HG03571 (cell line): ENCODE results near the gene PA2G4.
A peak's percentile ranks its signal among the peaks of the same experiment; 100 is the strongest.
"Not testable (repeated sequence)": the region's sequence is repeated elsewhere in the genome, so short reads cannot be mapped to it uniquely, and the experiment has no call there.

Source experiments
- ATAC-seq: cut with Tn5 transposase; IDR thresholded peaks from one replicate; pipeline ENCODE4 v1.9.1; 2021; ENCODE audit not compliant: unreplicated experiment

Gene PA2G4

DNA sequence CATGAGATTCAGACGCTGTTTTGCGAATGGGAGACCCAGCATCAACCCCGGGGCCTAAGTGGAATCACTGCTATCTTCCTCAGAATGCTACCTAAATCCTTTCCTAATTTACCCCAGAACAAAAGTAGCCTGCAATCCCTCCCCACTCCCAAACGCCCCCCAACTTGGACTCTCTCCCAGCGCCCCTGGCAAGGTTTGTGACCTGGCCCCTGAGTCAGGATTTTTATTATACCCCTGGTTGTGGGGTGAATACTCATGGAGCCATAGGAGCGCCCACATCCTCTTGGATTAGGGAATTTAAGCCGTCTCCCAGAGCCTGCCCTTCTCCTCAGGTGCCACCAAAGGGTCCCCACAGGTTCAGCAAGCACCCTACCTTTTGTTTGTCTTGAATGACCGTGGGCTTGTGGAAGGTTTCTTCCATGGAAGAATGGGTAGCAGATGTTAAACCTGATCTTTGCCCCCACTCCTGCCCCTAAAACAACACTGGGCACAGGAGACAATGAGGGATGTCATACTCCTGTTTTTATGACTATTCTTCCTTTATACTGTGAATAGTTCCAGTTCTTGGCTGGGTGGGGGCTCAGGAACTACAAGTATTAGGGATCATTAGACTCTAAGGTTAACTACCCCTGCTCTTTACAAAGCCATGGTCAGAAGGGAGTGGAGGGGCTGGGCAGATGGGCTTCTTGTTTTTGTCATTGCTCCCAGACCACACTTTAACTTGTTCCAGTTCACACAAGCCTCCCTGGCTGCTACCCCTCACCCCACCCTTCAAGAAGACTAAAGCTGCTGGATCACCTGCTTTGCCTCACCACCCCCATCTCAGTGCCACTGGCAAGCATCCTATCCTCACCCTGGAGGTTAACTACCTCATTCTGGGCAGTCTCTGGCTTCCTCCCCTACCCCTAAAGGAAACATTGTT, 48.7 kb downstream of the PA2G4 start:
- no peak for ATAC-seq

DNA sequence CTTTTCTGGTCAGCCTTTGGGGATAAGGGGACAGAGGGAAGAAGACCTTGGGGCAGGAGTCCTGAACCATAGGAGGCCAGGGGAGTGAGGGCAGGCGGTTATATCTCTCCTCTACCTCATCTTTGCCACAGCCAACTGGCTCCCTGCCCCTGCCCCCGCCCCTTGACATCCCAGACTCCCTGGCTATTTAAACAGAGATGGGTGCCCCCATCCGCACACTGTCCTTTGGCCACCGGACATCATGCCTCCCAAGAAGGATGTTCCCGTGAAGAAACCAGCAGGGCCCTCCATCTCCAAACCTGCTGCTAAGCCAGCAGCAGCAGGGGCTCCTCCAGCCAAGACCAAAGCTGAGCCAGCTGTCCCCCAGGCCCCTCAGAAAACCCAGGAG, 49.3 kb downstream of the PA2G4 start:
- ATAC-seq: no peak

DNA sequence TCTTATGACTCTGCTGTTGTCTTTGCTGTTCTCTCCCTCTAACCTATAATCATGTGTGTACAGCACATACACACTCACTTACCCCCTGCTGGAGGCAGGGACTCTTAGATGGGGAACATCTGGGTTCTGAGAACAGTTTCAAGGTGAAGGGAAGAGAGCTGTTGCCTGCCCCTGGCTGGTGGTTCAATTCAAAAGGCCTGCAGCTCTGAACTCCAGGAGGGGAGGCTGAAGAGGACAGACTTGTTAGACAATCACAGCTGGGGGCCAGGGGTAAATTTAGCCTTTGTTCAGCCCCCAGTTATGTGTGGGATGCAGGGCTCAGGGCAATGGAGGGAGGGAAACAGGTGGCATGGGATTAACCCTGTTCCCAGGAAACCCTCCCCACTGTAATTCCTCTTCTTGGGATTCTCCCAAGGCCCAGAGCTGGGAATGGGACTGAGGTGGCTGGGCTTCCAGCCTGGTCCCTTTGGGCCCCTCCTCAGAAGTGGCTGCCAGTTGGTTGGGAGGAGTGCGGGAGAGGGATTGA, 50.0 kb downstream of the PA2G4 start:
- no peak for ATAC-seq

DNA sequence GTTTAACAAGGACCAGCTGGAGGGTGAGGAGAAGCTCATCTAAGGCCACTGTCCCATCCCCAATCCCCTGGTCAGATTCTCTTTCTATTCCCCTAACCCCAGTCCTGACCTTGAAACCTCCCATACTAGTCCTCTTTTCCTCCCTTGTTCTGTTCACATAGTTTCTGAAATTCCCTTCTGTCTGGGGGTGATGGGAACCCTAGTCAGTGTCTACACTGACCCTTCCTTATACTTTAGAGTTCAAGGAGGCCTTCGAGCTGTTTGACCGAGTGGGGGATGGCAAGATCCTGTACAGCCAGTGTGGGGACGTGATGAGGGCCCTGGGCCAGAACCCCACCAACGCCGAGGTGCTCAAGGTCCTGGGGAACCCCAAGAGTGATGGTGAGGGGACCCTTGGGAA, 50.5 kb downstream of the PA2G4 start:
- no peak for ATAC-seq

DNA sequence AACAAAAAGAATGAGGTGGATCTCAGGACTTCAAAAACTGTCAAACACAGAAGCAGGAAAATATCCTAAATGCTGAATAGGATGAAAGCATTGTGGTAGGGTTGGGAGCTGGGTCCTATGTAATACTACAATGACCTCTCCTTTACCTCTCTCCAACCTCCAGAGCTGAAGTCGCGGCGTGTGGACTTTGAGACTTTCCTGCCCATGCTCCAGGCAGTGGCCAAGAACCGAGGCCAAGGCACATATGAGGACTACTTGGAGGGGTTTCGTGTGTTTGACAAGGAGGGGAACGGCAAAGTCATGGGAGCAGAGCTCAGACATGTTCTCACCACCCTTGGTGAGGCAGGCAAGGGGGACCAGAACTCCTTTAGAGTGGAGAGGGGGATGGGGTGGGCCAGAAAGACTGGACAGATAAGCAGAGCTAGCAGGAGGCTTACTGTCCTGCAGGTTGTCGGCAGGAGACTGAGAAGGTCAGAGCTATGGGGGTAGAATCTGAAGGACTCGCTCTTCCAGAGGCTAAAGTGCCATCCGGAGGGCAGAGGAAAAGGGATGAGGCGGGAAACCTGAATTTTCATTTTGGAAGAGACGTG, 51.0 kb downstream of the PA2G4 start:
- ATAC-seq: no peak

DNA sequence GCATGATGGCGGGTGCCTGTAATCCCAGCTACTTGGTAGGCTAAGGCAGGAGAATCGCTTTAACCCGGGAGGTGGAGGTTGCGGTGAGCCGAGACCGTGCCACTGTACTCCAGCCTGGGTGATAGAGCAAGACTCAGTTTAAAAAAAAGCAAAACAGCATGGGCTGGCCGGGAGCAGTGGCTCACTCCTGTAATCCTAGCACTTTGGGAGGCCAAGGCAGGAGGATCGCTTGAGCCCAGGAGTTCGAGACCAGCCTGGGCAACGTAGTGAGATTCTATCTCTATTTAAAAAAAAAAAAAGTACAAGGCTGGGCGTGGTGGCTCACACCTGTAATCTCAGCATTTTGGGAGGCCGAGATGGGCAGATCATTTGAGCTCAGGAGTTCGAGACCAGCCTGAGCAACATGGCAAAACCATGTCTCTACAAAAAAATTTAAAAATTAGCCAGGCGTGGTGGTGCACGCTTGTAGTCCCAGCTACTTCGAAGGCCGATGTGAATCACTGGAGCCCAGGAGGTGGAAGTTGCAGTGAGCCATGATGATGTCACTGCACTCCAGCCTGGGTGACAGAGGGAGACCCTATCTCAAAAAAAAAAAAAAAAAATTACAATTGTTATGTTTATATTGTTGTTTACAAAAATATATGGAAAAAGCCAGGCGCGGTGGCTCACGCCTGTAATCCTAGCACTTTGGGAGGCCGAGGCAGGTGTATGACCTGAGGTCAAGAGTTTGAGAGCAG, 52.3 kb downstream of the PA2G4 start:
- ATAC-seq: not testable (repeated sequence)

DNA sequence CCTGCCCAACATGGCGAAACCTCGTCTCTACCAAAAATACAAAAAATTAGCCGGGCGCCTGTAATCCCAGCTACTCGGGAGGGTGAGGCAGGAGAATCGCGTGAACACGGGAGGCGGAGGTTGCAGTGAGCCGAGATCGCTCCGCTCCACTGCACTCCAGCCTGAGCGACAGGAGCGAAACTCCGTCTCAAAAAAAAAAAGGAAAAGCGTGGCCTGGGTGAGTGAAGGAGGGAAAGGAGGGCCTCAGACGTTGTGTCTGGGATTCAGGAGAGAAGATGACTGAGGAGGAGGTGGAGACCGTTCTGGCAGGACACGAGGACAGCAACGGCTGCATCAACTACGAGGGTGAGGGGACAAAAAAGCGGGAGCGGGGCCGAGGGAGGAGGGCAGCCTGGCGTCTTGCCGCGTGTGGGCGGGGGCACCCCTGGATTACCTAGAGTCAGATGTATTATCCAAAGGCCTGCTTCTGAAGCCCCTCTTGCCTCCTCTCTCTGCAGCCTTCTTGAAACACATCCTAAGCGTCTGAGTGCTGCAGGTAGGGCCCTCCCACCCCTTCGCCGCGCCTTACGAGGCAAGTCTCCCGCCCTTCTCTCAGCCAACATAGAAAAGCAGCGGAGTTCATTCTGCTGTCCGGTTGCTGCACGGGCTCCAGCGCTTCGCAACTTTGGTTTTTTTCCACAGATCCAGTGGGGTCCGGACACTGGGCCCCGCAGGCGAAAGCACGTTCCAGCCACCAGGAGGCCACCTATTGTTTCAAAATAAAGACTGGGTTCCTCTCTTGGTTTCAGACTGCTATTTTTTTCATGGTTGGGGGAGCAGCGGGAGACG, 53.1 kb downstream of the PA2G4 start:
- ATAC-seq: peak; percentile 35

DNA sequence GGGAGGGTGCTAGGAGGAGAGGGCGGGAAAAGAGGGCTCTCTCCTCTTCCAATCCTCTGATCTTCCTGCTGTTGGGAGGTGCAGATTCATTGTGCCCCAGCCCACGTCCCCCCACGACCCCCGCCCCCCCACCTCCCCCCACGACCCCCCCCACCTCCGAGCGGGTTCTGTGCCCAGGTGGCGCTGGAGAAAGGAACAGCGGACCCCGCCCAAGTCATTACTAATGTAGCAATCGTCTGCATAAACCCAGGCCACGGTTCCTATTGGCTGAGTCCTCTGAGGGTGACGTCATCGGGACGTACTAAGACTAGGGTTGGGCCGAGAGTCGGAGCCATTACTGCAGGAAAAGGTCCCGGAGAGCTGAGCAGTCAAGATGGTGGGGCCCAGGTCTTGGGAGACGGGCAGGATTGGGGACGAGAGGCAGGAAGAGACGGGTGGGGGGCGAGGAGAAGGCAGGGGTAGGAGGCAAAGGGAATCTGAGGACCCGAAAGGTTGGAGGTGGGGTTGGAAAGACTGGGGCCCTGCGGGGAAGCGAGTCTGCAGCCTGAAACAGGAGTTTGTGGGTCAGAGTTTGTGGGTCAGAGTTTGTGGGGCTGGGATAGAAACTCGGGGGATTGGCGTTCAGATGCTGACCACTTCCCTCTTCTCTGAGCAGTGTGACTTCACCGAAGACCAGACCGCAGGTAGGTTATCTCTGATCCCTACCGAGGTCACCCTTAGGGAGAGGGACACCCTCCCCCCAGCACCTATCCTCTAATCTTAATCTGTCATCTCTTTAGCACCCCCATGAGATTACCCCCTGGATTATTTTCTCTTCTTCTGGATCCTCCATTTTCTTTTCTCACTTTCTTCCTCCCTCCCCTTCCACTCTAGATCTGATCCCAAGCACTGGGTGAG, 53.9 kb downstream of the PA2G4 start, which contains the start of gene MYL6:
TSS of gene MYL6 (plus strand) at position 331 of the 897 bp plus-strand sequence. CDS start at position 374, 43 bp downstream.
- peak; percentile 73 for ATAC-seq

DNA sequence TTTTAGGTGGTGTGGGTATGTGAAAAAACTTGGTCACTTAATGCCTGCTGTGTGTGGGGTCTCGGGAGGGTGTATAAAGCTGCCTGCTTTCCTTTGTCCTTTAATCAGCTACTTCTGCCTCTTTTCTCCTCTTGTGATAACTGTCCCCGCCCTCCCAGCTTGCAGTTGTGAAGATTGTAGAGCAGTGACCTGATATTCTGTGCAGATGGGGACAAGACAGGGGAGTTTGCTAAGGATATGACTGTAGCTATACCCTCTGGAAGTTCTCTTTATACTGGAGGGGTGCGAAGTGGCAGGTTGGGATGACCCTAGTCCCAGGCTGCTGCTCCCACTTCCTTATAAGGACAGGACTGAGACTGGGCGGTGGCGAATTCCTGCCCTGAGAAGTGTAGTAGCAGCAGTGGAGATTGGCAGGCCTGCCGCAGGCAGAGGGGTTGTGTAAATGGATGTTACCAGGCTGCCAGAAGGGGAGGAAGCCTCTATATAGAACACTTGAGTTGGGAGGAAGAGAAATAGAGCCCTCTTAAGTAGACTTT, 54.6 kb downstream of the PA2G4 start:
- ATAC-seq: no peak

DNA sequence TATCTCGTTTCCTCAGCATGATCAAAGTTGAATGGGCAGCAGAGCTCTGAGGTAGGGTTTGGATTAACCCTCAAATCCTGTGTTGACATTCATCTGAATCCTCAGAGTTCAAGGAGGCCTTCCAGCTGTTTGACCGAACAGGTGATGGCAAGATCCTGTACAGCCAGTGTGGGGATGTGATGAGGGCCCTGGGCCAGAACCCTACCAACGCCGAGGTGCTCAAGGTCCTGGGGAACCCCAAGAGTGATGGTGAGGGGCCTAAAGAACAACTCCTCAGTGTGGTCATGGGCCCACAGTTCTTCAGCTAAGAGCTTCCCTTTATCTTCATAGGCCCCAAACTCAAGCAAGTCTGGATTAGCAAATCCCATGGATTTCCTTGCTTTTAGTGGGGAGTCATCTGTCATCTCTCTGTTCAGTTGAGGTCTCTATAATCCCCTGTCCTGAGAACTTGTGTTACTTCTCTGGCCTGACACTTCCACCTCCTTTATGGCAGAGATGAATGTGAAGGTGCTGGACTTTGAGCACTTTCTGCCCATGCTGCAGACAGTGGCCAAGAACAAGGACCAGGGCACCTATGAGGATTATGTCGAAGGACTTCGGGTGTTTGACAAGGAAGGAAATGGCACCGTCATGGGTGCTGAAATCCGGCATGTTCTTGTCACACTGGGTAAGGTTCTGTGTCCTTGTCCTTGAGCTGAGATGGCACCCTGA, 55.3 kb downstream of the PA2G4 start:
- no peak for ATAC-seq

DNA sequence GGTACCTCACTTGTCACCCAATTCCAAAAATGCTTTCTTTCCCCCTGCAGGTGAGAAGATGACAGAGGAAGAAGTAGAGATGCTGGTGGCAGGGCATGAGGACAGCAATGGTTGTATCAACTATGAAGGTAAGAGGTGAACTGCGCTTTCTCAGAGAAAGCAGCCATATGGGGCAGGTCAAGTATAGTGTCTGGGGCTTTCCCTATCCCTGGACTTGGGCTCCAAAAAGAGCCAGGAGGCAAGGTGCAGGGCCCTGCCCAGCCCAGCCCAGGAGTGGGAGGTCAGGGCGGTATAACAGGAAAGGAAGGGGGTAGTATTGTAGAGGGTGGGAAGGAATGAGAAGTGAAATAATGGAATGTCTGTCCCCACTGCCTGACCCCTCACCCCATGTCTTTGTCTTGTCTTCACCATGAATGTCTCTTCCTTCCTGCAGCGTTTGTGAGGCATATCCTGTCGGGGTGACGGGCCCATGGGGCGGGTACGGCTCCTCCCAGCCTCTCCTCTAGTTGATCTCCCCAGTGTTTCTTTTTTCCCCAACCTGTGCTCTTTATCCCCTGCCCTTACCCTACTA, 55.9 kb downstream of the PA2G4 start:
- no peak for ATAC-seq

DNA sequence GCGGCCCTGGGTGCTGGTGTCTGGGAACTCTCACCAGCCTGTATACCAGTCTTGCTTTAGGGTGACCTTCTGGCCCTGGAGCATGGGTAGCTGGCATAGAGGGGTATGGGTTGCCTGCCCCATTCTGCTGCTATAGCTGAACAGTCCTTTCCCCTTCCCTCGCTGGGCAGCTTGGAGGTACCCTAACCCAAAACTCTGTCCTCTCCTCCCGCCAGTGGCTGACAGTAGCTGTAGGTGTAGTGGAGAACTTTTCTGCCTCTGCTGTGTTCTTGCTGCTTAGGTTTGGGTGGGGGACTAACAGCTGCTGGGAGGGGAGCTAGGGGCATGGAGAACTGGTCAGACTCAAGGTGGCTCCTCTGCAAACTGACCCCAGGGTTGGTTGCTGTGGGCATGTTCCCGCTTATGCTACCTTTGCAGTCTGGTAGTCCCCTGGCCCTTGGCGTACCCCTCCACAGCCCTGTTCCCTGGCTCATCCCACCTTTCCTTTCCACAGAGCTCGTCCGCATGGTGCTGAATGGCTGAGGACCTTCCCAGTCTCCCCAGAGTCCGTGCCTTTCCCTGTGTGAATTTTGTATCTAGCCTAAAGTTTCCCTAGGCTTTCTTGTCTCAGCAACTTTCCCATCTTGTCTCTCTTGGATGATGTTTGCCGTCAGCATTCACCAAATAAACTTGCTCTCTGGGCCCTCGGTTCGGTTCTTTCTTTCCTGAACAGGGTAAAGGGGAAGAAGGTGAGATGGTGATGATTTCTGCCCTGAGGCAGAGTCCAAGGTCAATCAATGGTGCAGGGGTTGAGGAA, 56.7 kb downstream of the PA2G4 start:
- ATAC-seq: no peak

DNA sequence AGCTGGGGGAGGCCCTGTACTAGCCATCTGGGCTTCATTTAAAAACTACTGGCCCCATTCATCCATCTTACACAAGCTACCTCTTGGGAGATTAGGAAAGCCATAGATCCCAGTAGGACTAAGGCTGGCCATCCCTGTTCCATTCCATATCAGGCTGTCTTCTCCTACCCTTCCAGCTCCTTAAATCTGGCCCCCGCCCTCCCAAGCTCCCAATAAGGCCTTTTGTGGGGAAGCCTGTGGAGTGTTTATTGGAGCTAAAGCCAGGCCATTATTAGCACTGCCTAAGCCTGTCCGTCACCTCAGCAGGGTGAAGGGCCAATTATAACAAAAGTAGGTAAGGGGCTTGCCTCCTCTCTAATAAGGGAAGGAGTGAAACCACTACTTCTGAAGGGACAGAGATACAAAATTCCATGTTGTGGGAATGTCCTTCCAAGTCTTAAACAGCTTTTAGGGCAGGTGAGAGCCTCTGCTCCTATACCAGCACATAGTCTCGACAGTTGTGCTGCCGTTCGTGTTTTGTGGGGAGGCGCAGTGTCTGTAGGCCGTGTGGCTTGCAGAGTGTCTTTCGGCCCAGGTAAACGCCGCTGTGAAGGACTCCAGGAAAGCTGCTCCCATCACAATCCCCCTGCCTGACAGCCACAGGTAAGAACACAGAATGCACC, 57.5 kb downstream of the PA2G4 start:
- no peak for ATAC-seq

DNA sequence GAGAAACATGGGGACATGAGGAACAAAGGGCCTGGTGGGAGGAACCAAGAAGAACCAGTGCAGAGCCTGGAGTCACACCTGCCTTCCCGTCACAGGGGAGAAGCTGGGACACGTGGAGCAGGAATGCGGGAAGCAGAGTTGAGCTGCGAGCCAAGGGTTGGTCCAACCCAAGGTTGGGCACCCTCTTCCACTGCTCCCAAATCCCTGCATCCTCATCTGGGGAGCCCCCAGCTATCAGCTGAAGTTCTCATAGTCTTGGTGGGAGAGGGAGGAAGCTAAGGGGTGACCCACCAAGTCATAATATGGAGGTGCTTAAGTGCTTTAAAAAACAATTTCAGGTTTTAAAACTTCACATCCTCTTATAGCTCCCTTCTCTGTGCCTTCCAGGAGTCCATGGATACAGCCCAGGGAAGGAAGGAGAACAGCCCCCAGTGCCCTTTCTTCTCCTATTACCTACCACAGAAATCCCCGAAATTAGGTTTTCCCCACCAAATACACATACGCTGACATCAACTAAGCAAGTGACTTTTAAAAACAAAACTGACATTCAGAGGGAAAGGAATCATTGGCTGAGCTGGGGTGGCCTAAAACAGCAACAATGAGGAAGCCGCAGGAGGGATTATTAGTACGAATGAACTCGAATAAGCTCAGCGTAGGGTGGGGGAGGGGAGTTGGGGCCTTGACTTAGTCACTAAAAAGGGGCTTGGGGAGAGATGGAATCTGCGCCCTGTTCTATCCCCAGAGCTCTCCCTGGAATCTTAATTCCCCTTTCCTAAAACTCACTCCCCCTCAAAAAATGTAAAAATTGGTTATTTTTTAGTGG, 58.3 kb downstream of the PA2G4 start:
- ATAC-seq: no peak
